Stimulated activated CD8-positive, alpha-beta memory T cell treated with anti-CD3 and anti-CD28 coated beads, Interleukin-15, amount 100 ng/mL, for 1 hour (primary cell): ENCODE results near the gene STAC2.
"Not testable (repeated sequence)": the region's sequence is repeated elsewhere in the genome, so short reads cannot be mapped to it uniquely, and the experiment has no call there.

ENCODE experiments used
- DNase-seq: peaks from one replicate; pipeline ENCODE4 v3.0.0-alpha.2; 2020; ENCODE audit warnings: low read depth

Gene STAC2

GRCh38 chr17:39225308-39225958, at the start of gene STAC2:
Gene STAC2 (minus strand): TSS chr17:39225945. CDS start chr17:39225502, 443 bp downstream.
- DNase-seq, result no peak

- no peak for DNase-seq
These were observed 45.8 kb upstream of the STAC2 start for GRCh38 chr17:39271546-39271945.

DNA sequence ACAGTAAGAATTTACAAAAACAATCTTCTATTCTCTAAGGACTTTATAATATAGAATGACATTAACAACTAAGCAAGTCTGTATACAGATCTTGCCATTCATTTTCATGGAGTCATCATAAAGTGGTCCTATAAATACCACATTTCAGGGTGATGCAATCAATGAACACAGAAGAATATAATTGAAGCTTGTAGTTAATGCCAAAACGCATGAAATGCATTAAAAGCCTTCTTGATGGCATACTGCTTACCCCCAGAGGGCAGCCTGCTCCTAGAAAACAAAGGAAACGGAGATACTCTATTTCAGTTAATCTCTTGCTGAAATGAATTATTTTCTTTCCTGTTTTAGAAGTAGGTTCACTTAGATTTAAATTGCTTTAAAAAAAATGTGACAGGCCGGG, 45.2 kb upstream of the STAC2 start:
- no peak for DNase-seq

DNA sequence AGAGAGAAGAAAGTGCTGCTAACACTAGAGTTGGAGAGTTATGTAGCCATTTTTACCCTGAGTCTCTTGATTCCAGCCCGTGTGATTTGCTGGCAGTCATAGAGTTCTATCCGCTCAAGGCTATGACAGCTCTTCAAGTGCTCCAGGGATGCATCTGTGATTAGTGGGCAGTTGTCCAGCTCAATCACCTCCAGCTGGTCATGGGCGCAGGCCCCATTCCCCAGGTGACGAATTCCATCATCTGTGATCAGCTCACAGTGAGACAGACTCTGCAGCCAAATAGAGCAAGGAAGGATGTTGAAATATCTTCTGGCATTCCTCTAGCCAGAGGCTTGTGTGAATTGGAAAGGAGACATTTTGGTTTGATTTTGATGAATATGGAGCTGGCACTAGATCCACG, 38.4 kb upstream of the STAC2 start:
- DNase-seq, result no peak

- DNase-seq, result no peak
These were observed 35.5 kb upstream of the STAC2 start for GRCh38 chr17:39261286-39261685.

DNA sequence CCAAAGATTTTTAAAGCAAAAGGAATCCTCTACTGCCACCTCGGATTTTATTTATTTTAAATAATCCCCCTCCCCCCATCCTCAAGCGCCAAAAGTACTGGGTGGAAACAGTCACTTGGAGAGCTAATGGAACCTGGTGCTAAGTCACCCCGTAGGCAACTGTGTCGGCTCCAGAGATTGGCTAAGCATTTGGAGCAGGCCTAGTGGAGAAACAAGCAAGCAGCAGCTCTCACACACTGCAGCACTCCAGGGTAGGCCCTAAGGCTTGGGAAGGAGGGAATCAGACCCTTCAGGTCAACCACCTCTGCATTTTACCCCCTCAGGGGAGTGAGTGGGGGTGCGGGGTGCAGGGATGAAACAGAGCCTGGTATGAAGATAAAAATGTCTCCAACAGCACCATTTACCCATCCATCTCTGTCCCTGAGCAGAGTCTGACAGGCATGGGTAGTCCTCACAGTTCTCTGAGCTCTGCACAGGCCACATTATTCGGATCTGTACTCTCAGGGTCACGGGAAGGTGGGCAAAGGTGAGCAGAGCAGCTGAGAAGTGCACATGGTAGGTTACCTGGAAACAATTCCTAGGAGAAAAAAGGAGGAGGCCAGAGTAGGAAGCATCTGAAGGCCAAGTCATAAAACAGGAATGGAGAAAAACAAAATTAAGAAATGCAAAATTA, 27.2 kb upstream of the STAC2 start:
- no peak for DNase-seq

- no peak for DNase-seq
These were observed 26.3 kb upstream of the STAC2 start for GRCh38 chr17:39251997-39252396.

- not testable (repeated sequence) for DNase-seq
These were observed 24.3 kb upstream of the STAC2 start for GRCh38 chr17:39250076-39250475.

DNA sequence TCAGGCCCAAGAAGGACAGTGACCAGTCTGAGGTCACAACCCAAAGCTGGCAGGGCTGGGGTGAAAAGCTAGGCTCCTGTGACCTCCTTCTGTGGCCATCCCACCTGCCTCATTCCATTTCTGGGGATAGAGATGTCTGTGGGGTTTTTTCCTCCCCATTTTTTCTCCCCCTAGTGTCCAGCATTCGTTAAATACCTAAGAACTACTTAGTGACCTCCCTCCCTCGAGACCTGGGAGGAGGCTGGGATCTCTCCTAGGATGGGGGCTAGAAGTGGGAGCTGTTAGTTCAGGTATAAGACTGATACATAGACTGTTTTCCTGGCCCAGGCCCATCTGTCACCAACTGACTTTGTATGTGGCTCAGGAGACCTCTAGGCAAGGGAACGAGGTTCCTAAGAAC, 20.5 kb upstream of the STAC2 start:
- no peak for DNase-seq

- peak; percentile 88 for DNase-seq
These were observed 19.1 kb upstream of the STAC2 start for GRCh38 chr17:39244600-39245570.

DNA sequence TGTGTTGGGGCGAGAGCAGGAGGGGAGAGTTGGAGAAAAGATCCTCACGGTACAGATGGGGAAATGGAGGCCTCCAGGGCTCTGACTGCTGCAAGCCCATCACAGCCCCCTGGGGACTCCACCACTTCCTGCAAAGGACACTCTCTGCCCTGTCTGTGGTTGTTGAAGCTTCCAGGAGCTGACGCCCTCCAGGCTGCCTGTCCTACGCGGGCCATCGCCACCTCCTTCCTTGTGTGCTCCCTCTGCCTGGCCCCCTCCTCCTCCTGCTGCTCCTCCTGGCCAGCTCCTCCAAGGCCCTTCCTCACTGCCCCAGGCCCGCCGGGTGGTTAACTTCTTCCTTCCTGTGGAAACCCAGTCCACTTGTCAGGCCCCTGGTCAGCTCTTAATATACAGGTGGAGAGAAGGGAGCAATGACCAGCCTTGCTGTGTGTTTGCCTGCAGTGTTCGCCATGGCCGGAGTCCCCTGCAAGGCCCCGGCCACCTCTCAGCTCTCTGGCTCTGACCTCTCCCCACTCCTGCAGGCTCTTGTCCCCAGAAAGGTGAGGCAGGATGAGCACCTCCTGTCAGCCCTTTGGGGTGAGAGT, 18.4 kb upstream of the STAC2 start:
- no peak for DNase-seq

DNA sequence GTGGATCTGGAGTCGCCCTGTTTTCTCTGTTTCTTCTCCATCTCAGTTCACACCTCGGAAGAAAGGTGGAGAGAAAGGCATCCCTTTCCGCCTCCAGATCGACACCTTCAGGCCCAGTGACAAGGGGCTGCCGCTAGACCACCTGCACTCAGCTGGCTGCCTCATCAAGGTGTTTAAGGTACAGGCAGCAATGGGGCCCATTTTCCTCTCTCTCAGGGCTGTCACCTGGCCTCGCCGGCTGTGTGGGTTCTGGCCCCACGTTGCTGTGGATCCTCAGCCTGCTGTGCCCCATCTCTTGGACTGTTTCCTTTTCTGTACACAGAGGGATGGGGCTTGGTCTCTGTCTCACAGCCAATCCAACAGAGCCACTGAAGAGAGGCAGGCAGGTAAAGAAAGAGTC, 17.4 kb upstream of the STAC2 start:
- no peak for DNase-seq

GRCh38 chr17:39240631-39241030, 14.9 kb upstream of the STAC2 start:
- no peak for DNase-seq

- DNase-seq, result peak; percentile 47
These were observed 14.0 kb upstream of the STAC2 start for GRCh38 chr17:39239640-39240314.

DNA sequence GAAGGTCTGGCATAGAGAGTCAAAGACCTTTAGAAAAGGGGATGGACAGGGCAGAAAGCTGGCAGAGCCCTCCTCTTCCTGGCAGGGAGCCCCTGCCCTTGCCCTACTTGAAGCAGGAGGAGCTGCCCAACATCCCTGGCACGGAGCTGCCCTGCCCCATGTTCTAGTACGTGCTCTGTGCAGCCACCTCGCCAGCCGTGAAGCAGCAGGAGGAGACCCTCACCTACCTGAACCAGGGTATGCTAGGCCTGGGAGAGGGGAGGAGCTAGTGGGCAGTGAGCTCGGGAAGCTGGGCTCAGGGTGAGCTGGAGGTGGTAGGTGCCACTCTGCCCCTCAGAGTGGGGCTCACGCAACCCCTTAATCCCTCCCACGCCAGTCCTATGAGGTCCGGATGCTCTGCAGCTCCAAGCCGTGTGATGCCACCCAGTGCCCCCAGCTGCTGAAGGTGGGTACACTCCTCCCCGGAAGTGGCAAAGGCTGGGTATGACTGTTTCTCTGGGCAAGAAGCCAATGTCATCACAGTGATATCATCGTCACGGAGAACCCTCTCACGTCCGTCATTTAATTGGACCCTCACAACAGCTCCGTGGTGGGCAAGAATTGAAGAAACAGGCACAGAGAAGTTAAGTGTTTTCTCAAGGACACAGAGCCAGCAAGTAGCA, 12.7 kb upstream of the STAC2 start:
- DNase-seq, result peak; percentile 55

- DNase-seq, result no peak
These were observed 11.8 kb upstream of the STAC2 start for GRCh38 chr17:39237586-39237985.

- DNase-seq, result no peak
These were observed 11.3 kb upstream of the STAC2 start for GRCh38 chr17:39236981-39237441.

DNA sequence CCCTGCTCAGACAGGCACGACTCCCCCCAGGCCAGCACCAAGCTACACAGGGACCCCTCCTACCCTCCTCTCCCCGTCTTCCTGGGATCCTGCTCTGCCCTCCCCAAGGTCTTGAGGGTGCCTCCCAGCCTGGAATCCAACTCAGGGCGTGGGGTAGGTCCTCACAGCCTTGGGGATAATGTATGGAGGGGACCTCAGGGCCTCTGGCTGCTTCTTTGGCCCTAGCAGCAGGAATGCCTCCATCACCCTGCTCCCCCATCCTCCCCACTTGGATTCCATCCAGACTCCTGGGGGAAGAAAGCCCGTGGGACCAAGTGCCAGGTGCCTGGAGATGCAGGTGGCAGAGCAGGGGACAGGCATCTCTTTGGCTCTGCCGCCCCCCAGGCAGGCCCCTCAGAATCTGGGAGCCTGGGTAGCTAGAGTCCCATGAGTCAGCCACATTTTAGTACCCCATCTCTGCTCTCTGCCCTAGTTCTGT, 10.7 kb upstream of the STAC2 start:
- DNase-seq, result no peak

GRCh38 chr17:39235555-39236449, 10.1 kb upstream of the STAC2 start:
- no peak for DNase-seq
